Endothelial cell of umbilical vein (primary cell): ENCODE measurements around the gene CD99L2. TPM values are rescaled to one million over a fixed set of nuclear protein-coding genes. Genes with fewer than 3 reads are reported as not detected.

ENCODE experiments used
- BruUV-seq: library from RNA; stranded (reverse); fragments of 400-500 nt; replicated peaks from 2 replicates; lab custom pipeline; 2021; lab: Mats Ljungman, UMichigan
- CTCF ChIA-PET: fragments of 300-600, 350-600 bp; sonication (Branson Sonifier 250); formaldehyde crosslinking; loops from one replicate; lab custom pipeline; 2021; ENCODE audit warnings: antibody characterized with exemption, inconsistent platforms; lab: Charles Lee
- POLR2A ChIA-PET: fragments of 300-600, 350-600 bp; sonication (Branson Sonifier 250); formaldehyde crosslinking; loops from one replicate; lab custom pipeline; 2021; ENCODE audit warnings: antibody characterized with exemption, inconsistent platforms; lab: Charles Lee
- DNase-seq: peaks from one replicate; pipeline ENCODE4 v3.0.0-alpha.2; 2011; ENCODE audit warnings: low read depth, low spot score
- FAIRE-seq: peaks from 2 replicates; lab custom pipeline; 2011; peaks lifted over from hg19 to GRCh38; lab: Jason Lieb, UNC
- H2AFZ ChIP-seq: 2 replicates; pipeline ENCODE4 v1.6.0; 2012; ENCODE audit warnings: low read depth, low read length, control low read depth, inconsistent platforms
- H3K27ac ChIP-seq: 2 replicates; pipeline ENCODE4 v1.5.1; 2011; ENCODE audit warnings: low read depth, mild to moderate bottlenecking, control low read depth, low read length, moderate library complexity; ENCODE audit not compliant: insufficient read depth
- H3K27me3 ChIP-seq, 2 experiments: 2 replicates each; pipeline versions ENCODE4 v1.6.0 to v1.6.1; 2011; ENCODE audit warnings: low read length in 2 of 2, mixed read lengths in 1 of 2; ENCODE audit not compliant: control insufficient read depth in 2 of 2, insufficient read depth in 2 of 2
- H3K36me3 ChIP-seq, 2 experiments: 2 replicates in 1 of 2; 3 replicates in 1 of 2; pipeline ENCODE4 v1.5.1; 2011; ENCODE audit warnings: low read length in 2 of 2, mild to moderate bottlenecking in 1 of 2, moderate library complexity in 1 of 2; ENCODE audit not compliant: control insufficient read depth in 2 of 2, insufficient read depth in 2 of 2; ENCODE audit errors: extremely low read depth in 1 of 2
- H3K4me1 ChIP-seq: 3 replicates; pipeline ENCODE4 v1.5.1; 2011; ENCODE audit warnings: mild to moderate bottlenecking, low read length; ENCODE audit not compliant: control insufficient read depth, insufficient read depth; ENCODE audit errors: extremely low read depth
- H3K4me2 ChIP-seq: 2 replicates; pipeline ENCODE4 v1.6.1; 2011; ENCODE audit warnings: low read length, control low read depth, mixed read lengths; ENCODE audit not compliant: insufficient read depth
- H3K4me3 ChIP-seq, 3 experiments: fragments of 200-600 bp in 1 of 3; sonication (generic), shearing (Covaris generic) in 1 of 3; replicated peaks in 1 of 3; 2 replicates each; pipeline ENCODE4 v1.5.1; 2011 to 2016; ENCODE audit warnings: control low read depth in 3 of 3, low read length in 3 of 3, mild to moderate bottlenecking in 2 of 3, inconsistent platforms in 1 of 3, low read depth in 1 of 3, moderate library complexity in 1 of 3; ENCODE audit not compliant: insufficient read depth in 1 of 3
- H3K79me2 ChIP-seq: 2 replicates; pipeline ENCODE4 v1.6.0; 2012; ENCODE audit warnings: low read length, inconsistent platforms; ENCODE audit not compliant: control insufficient read depth, insufficient read depth
- H3K9ac ChIP-seq: replicated peaks from 2 replicates; pipeline ENCODE3; 2011; ENCODE audit warnings: low read length, control low read depth; ENCODE audit not compliant: insufficient read depth; ENCODE audit errors: extremely low read depth
- H3K9me1 ChIP-seq: replicated peaks from 3 replicates; pipeline ENCODE4 v1.6.0; 2011; ENCODE audit warnings: mild to moderate bottlenecking, low read length; ENCODE audit not compliant: control insufficient read depth, insufficient read depth; ENCODE audit errors: extremely low read depth
- H3K9me3 ChIP-seq: replicated peaks from 2 replicates; pipeline ENCODE4 v1.5.1; 2012; ENCODE audit warnings: low read length, inconsistent platforms; ENCODE audit not compliant: control insufficient read depth, insufficient read depth
- H4K20me1 ChIP-seq: replicated peaks from 2 replicates; pipeline ENCODE3; 2011; ENCODE audit warnings: mild to moderate bottlenecking, low read length; ENCODE audit not compliant: control insufficient read depth, insufficient read depth; ENCODE audit errors: extremely low read depth
- CTCF ChIP-seq, 2 donors: IDR thresholded peaks; 1 replicate in 1 of 2; 2 replicates in 1 of 2; pipeline ENCODE4 v1.5.1; 2011; ENCODE audit warnings: low read length in 2 of 2, mild to moderate bottlenecking in 2 of 2, moderate library complexity in 2 of 2, control low read depth in 1 of 2, inconsistent platforms in 1 of 2, low read depth in 1 of 2; ENCODE audit not compliant: insufficient read depth in 1 of 2; ENCODE audit errors: extremely low read depth in 1 of 2
- EZH2 ChIP-seq: IDR thresholded peaks from 2 replicates; pipeline ENCODE4 v1.6.1; 2012; ENCODE audit warnings: borderline replicate concordance, low read depth, mild to moderate bottlenecking, moderate library complexity, low read length, inconsistent platforms; ENCODE audit not compliant: severe bottlenecking
- FOS ChIP-seq: IDR thresholded peaks from 2 replicates; pipeline ENCODE4 v1.6.1; 2011; ENCODE audit warnings: mild to moderate bottlenecking, low read length, moderate library complexity, borderline replicate concordance; ENCODE audit not compliant: insufficient read depth
- GATA2 ChIP-seq: IDR thresholded peaks from 2 replicates; pipeline ENCODE4 v1.7.0; 2011; ENCODE audit warnings: low read depth, mild to moderate bottlenecking, moderate library complexity, mixed read lengths, low read length; ENCODE audit not compliant: insufficient read length, insufficient read depth
- JUN ChIP-seq: IDR thresholded peaks from 2 replicates; pipeline ENCODE4 v1.6.1; 2011; ENCODE audit warnings: borderline replicate concordance, low read depth; ENCODE audit not compliant: insufficient read length, insufficient read depth
- MAX ChIP-seq: IDR thresholded peaks from 2 replicates; pipeline ENCODE4 v1.6.1; 2011; ENCODE audit not compliant: insufficient read depth, insufficient read length
- MYC ChIP-seq: IDR thresholded peaks from one replicate; pipeline ENCODE4 v1.6.1; 2011; ENCODE audit warnings: mild to moderate bottlenecking, low read depth, low read length
- POLR2A ChIP-seq: IDR thresholded peaks from 2 replicates; pipeline ENCODE4 v1.6.1; 2012; ENCODE audit warnings: low read depth, mild to moderate bottlenecking, control low read depth, low read length
- POLR2AphosphoS5 ChIP-seq: IDR thresholded peaks from 2 replicates; pipeline ENCODE4 v1.6.1; 2012; ENCODE audit warnings: low read depth, mild to moderate bottlenecking, control low read depth, low read length, moderate library complexity; ENCODE audit not compliant: insufficient read depth
- dilution Hi-C: fragments of 300-500 bp; cut with MboI; formaldehyde crosslinking; loops from one replicate; pipeline ENCODE4 v1.15.0; 2019; ENCODE audit warnings: low sequenced_read_pairs; ENCODE audit not compliant: extremely low pct_ligation_motif_present
- intact Hi-C: fragments of 100-400 bp; cut with micrococcal nuclease; formaldehyde crosslinking; loops from one replicate; pipeline ENCODE4 v1.10.0; 2022
- polyA plus RNA-seq, 4 experiments: library from polyadenylated mRNA; depleted of rRNA in 3 of 4; stranded (reverse) in 3 of 4; unstranded in 1 of 4; fragments of >200 nt; gene quantifications; 2 replicates each; pipeline versions ENCODE4 v1.2.1 to v1.2.3, GENCODE V29; 2011 to 2012; ENCODE audit warnings: missing spikeins in 1 of 4
- total RNA-seq: library from RNA; stranded (reverse); gene quantifications from 2 replicates; pipeline ENCODE4 v1.2.3, GENCODE V29; 2021

Gene CD99L2
- total and polyA plus RNA-seq, 2 donors (not counting 3 experiments of a cell fraction or from before 2014, with no cell fraction given) = 33.2 to 43.4 TPM

GRCh38 chrX:150880808-150881165, 17.7 kb downstream of the CD99L2 start:
- intact Hi-C loops = no loop called here
- Histone ChIP-seq H4K20me1 (no peaks in the 10 kb centered on the region), H3K9ac (no peak overlapping the region), H3K4me2 (no peak overlapping the region), H3K27ac (no peak overlapping the region), H2AFZ (no peak overlapping the region), H3K79me2 (peaks cover 2% of the 10 kb centered on the region), H3K27me3 (no peaks in the 10 kb centered on the region), H3K9me1 (no peaks in the 10 kb centered on the region), H3K36me3 (no peaks in the 10 kb centered on the region), H3K4me3 (no peak overlapping the region), H3K9me3 (no peaks in the 10 kb centered on the region), H3K4me1 (no peaks in the 10 kb centered on the region)
- CTCF ChIA-PET = interaction anchor here (0.6 kb wide), 1 partner anchor 987 kb away, joined by 3 read pairs; no protein-coding TSS in a partner anchor
- DNase-seq (no peak), FAIRE-seq (no peak)
- dilution Hi-C loops = no loop called here
- POLR2A ChIA-PET = no interaction called here
- no TSS peak for BruUV-seq
- no peak for TF ChIP-seq POLR2AphosphoS5
- TF ChIP-seq FOS = no peak
- TF ChIP-seq EZH2 = no peak
- TF ChIP-seq JUN = no peak
- no peak for TF ChIP-seq CTCF (IDR thresholded peaks at IDR 0.05; ENCODE audit: extremely low read depth in 1 of 2, insufficient read depth in 1 of 2, low read depth in 1 of 2, low read length in 2 of 2)
- TF ChIP-seq POLR2A = no peak
- TF ChIP-seq GATA2 = no peak
- no peak for TF ChIP-seq MAX
- no peak for TF ChIP-seq MYC
